Fibroblast of skin of right quadriceps (primary cell): Measurements from ENCODE around the gene SUCO.
"Not testable (repeated sequence)": the region's sequence is repeated elsewhere in the genome, so short reads cannot be mapped to it uniquely, and the experiment has no call there.

ENCODE experiments used
- DNase-seq: peaks from one replicate; pipeline ENCODE4 v3.0.0-alpha.2; 2013

Gene SUCO

DNA sequence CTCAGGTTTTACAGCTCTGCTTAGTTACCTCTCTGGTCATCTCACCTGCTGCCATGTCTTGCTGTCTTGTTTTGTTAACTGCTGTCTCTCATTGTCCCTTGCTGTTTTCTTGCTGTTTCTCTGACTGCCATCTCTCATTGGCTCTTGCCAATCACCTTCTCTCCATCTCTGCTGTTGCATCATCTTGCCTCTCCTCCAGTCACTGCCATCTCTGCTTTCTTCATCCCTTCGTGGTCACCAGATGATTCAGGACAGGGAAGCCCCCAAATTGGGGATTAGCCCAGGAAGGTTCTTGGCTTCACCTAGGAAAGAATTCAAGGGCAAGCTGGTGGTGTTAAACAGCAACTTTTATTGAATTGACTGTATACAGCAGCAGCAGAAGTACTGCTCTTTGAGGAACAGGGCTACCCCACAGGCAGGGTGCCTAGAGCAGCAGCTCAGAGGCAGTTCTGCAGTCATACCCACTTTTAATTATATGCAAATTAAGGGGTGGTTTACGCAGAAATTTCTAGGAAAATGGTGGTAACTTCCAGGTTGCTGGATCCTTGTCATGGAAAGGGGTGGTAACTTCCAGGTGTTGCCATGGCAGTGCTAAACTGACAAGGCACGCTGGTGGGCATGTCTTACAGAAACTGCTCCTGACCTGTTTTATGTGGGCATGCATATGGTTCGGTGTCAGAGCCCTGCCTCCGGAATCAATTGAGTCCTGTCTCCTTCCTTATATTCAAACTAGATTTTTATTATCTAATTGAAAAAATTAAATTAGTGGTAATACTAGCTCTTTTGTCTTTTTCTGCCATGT lies 33.4 kb downstream of the SUCO start:
- peak; percentile 7 for DNase-seq

DNA sequence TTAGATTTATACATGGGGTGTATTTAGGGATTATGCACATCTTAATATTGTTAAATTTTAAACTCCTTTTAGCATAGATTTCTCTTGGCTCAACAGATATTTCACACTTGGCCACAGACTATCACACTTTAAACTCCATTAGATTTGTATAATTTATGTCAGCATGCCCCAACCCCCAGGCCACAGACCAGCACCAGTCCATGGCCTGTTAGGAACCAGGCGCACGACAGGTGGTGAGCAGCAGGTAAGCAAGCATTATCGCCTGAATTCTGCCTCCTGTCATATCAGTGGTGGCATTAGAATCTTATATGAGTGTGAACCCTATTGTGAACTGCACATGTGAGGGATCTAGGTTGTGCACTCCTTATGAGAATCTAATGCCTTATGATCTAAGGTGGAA lies 34.8 kb downstream of the SUCO start:
- DNase-seq = no peak

DNA sequence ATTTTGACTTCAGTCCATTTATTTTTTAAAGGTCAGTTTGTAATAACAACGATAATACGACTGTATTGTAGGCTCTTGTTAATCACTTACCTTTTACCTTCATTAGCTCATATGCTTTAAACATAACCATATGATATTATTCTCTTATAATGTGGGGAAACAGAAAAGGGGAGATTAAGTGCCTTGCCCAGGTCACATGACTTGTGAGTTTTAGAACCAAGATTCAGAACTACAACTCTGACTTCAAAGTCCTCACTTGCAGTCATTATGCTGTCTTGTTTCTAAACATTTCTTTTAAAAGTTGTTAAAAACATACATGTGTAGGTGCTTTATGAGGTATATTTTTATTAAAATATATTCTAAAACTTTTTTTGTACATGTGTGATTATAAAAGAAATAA lies 41.1 kb downstream of the SUCO start:
- DNase-seq = no peak

DNA sequence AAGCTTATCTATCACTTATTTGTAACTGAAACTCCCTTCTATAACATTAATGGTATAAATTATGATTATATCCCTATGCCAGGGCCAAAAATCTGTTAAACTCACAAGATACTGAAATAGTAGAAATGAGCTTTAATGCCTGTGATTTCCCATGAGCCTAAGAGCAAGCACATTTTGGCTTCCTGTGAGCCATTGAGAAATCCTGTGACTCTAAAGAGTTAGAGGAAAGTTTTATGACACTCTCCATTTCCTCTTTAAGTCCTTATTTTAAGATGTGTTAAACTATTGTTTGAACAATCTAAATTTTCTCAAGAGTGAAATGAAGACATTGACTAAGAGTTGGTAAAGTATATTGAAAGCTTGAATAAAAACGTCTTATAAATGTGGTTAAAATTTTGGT lies 45.6 kb downstream of the SUCO start:
- no peak for DNase-seq

DNA sequence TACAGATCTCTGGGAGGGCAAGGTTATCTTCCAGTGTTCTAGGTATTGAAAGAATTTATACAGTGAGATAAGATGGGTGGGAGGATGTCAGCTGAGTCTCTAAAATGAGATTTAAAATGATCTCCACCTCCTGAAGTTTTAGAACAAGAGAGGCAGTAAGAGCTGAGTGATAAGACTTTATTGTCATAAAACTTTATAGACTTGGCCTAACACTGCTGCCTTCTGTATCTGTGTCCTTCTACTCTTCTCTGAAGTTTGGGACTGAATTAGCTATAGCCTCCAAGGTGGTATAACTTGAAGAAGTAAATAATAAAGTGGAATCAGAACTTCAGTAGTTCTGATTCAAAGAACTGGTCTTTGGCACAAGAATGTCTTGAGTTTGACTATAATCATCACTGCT lies 48.3 kb downstream of the SUCO start:
- no peak for DNase-seq

DNA sequence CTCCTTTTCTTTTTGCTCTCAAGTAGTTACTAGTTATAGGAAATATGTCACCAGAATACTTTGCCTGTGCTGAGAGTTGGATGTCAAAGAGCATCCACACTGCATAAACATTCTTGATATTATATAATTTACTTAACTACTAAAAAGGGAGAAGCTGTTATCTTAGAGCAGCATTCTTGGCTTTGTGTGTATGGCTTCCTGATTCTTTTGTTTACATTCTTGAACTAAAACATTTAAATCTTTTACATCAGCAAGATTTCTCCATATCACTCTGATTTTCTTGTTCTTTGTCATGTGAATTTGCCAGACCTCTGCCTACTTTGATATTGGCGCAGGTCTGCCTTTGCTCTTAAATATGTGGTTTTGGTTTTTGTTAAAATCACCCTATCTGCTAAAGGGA lies 48.8 kb downstream of the SUCO start:
- DNase-seq = peak; percentile 37

DNA sequence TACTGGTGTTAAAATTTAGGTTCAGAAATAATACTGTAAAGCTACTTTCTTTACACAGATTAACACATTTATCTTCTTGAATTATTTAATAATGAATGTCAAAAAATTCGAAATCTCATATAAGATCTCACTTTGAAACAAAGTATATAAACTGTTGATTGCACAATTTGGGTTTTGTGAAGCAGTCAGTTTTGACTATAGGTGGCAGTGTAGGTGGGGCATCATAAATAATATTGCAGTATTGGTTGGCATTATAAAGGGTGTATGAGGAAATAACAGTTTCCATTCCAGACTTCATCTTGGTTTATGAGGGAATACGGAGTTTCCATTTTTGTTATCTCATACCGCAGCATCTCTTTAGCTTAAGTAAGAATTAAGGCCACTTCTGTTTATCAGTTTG lies 49.9 kb downstream of the SUCO start:
- no peak for DNase-seq

DNA sequence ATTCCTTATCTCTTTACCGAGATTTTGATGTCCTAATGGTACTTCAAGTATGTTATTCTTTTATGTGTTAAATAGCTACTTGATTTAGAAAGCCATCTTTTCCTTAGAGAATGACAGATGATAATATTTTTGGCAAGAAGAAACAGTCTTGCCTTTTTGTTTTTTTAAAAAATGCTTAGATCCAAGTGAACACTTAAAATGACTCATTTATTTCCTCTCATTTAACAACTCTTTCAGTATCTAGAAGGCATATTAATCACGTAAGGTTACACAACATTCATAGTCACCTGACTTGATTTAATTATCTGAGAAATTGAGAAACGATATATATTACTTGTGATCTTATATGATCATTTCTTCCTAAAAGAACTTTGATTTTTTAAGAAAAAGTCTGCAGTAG lies 52.4 kb downstream of the SUCO start:
- peak; percentile 40 for DNase-seq

DNA sequence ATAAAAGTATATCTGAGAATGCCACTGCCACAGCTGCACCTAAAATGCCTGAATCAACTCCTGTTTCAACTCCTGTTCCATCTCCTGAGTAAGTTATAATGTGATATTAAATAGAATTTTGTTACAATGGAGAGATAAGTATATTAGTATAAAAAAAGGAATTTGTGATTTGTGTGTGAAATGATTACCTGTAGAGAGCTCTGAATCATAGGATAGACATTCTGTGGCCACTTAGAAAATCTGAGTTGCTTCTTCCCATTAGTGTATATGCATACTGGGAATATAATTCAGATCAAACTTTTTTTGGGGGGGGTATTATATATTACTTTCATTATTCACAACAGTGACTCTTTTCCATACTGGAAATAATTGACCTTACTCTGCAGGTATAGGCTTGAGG lies 52.9 kb downstream of the SUCO start:
- no peak for DNase-seq

DNA sequence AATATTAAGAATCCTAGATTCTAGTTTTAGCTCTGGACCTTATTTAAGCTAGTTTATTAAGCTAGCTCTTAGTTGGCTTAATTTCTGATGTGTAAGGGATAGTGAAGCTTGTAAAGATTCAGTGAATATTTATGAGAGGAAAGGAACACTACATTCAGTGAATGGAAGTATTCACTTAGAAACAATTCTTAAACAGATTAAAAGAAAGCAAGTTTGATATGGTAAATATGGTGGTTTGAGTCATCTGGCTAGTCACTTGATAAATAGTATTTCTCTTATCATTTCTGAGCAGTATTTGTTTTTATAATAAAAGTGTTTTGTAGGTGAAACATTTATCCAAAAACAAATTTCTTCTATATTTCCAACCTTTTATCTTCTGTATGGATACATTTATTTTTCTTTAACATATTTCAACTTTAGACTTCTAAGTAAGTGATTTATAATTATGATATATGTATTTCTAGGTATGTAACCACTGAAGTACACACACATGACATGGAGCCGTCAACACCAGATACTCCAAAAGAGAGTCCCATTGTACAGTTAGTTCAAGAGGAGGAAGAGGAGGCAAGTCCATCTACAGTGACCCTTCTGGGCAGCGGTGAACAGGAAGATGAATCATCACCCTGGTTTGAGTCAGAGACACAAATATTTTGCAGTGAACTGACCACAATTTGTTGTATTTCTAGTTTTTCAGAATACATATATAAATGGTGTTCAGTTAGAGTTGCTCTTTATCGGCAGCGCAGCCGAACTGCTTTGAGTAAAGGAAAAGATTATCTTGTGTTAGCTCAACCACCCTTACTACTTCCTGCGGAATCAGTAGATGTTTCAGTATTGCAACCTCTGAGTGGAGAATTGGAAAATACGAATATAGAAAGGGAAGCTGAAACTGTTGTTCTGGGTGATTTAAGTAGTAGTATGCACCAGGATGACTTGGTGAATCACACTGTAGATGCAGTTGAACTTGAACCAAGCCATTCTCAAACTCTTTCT lies 55.6 kb downstream of the SUCO start:
- DNase-seq = peak; percentile 70

DNA sequence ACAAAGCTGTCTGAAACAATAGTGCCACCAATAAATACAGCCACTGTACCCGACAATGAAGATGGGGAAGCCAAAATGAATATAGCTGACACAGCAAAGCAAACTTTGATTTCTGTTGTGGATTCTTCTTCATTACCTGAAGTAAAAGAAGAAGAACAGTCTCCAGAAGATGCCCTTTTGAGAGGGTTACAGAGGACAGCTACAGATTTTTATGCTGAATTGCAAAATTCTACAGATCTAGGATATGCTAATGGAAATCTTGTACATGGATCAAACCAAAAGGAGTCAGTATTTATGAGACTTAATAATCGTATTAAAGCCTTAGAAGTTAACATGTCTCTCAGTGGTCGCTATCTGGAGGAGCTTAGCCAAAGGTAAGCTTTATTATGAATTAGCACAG lies 56.6 kb downstream of the SUCO start:
- DNase-seq = no peak

DNA sequence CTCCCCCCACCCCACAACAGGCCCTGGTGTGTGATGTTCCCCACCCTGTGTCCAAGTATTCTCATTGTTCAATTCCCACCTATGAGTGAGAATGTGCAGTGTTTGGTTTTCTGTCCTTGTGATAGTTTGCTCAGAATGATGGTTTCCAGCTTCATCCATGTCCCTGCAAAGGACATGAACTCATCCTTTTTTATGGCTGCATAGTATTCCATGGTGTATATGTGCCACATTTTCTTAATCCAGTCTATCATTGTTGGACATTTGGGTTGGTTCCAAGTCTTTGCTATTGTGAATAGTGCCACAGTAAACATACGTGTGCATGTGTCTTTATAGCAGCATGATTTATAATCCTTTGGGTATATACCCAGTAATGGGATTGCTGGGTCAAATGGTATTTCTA lies 58.5 kb downstream of the SUCO start:
- not testable (repeated sequence) for DNase-seq

DNA sequence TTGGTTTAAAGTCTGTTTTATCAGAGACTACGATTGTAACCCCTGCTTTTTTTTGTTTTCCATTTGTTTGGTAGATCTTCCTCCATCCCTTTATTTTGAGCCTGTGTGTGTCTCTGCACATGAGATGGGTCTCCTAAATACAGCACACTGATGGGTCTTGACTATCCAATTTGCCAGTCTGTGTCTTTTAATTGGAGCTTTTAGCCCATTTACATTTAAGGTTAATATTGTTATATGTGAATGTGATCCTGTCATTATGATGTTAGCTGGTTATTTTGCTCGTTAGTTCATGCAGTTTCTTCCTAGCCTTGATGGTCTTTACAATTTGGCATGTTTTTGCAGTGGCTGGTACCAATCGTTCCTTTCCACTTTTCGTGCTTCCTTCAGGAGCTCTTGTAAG lies 62.1 kb downstream of the SUCO start:
- DNase-seq = not testable (repeated sequence)

DNA sequence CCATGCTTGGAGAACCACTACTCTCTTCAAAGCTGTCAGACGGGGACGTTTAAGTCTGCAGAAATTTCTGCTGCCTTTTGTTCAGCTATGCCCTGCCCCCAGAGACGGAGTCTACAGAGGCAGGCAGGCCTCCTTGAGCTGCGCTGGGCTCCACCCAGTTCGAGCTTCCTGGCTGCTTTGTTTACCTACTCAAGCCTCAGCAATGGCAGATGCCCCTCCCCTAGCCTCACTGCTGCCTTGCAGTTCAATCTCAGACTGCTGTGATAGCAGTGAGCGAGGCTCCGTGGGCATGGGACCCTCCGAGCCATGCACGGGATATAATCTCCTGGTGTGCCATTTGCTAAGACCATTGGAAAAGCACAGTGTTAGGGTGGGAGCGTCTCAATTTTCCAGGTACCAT lies 63.8 kb downstream of the SUCO start:
- not testable (repeated sequence) for DNase-seq

DNA sequence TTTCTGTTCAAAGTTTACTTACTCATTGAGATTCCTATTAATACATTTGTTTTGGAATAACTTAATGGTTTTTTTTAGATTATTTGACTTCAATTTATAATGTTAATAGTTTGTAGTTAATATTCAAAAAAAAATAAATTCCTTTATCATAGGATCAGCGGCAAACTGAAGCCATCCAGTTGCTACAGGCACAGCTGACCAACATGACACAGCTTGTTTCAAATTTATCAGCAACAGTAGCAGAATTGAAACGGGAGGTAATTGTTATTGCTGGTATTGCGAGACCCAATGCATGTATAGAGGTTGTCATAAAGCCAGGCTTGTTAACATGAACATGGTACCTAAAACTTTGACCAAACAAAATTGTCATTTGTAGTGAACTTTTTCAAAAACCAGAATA lies 67.0 kb downstream of the SUCO start:
- no peak for DNase-seq

DNA sequence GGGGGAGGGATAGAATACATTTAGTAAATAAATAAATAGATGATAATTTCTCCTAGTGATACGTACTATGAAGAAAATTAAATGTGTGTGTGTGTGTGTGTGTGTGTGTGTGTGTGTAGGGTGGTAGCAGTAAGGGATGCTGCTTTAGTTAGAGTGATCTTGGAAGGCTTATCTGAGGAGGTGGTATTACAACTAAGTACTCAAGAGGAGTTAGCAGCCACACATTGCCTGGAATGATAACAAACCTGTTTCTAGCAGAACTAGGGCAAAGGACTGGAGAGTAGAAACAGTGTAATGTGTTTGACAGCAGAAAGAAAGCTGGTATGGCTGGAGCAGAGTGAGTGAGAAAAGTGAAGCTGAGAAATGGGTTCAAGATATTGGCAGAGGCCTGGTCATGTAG lies 67.7 kb downstream of the SUCO start:
- no peak for DNase-seq

DNA sequence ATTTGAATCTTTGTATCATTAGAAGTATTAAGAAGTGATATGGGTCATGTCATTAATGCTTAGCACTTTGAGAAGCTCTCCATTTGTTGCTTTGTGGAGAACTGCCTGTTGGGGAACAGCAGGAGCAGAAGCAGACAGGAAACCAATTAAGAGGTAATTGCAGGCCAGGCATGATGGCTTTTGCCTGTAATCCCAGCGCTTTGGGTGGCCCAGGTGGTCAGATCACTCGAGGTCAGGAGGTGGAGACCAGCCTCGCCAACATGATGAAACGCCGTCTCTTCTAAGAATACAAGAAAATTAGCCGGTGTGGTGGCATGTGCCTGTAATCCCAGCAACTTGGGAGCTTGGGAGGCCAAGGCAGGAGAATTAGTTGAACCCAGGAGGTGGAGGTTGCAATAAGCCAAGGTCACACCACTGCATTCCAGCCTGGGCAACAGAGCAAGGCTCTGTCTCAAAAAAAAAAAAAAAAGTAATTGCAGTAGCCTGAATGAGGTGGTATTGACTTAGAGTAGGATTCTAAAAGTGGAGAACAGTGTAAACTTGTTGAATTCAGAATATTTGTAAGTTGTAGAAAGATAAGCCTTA lies 68.2 kb downstream of the SUCO start:
- DNase-seq = no peak

DNA sequence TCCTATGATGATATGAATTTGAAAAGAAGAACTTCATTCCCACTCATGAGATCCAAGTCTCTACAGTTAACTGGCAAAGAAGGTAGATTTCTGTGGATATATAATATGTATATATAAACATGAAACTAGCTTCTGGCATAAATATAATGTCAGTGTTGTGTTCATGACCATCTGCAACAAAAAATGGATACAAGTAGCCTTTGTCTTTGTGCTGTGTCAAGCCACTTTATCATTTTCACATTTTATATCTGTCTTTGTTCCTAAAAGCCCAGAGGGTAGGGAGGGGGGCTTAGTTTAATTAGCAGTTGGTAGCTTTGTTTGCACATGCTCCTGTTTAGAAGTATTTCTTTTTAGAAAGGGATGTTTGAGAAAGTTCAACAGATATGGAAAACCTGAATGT lies 69.8 kb downstream of the SUCO start:
- DNase-seq = no peak

DNA sequence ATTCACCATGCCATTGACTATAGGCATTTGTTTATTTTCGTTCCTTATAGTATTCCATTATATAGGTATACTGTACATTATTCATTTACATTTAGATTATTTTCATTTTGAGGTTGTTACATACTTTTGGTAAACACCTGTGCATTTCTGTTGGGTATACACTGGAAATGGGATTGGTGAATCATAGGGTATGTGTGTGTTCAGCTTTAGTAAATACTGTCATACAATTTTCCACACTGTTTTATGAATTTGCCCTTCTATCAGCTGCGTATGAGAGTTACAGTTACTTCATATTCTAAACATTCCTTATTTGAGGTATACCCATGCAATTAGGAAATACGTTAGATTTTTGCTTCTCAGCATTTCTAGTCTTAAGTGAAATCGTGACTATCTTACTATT lies 70.9 kb downstream of the SUCO start:
- DNase-seq = no peak

DNA sequence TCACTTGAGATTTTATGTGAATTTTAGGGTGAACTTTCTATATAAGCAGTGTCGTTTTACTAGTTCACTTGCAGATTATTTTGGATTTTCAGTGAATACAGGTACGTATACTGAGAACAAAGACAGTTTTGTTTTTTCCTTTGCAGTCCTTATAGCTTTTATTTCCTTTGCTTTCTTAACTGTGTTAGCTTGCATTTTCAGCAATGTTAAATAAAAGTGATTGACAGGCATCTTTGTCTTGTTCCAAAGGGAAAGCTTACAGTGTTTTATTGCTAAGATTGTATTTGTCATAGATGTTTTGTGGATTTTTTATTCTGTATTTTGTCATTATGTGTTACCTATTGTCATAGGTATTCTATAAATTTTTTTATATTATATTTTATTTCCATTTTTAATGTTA lies 72.7 kb downstream of the SUCO start:
- DNase-seq = no peak

DNA sequence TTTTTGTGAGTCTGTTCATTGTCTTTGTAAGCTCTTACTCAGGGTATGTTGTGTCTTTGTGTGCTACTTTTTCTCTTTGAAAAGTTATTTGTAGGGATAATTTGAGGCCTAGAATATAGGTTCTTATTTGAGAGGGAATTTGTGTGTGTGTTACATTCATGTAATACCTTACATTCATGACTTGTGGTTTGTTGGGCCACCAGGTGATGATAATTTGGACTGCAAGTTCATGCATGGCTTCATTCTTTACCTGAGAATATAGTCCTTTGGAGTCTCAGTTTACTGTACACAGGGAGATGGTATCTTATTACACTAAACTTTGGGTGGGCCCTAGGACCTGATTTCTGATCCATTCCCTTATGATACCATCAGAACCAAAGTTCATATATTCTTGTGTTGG lies 74.2 kb downstream of the SUCO start:
- DNase-seq = no peak

DNA sequence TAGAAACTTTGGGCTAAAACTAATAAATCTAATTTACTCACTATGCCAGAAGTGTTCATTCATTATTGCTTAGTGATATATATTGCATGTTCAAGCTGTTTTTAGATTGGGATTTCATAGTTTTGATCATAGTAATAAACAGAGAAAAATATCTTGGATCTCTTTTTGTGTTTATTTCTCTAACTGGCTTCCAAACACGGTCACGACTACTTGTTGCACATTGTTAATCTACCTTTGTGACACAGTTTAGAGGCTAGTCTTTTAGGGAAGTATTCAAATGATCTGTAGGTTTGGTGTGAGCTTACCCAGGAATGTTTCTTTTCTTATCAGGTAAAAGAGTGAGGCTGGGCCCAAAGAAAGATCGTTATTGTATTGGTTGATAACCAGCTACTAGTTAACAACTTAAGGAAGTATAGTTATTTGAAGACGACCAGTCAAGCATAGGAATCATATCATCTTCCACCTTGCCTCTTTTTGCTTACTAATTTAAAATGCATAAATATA lies 75.2 kb downstream of the SUCO start:
- DNase-seq = no peak

DNA sequence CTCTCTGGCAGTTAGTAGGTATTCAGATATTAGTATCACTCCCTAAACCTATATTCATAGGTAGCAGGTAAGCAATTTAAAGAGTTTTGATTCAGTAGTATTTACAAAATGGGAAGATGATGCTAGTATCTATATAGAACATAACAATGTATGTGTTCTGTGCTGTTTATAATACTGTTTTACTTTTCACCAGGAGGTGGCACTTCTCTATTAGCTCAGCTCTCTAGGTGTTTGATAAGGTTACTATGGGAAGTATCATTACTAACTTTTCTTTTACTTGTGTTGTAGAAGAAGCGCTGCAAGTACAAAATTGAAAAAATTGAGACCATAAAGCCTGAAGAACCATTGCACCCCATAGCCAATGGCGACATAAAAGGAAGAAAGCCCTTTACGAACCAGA lies 76.6 kb downstream of the SUCO start:
- peak; percentile 11 for DNase-seq

DNA sequence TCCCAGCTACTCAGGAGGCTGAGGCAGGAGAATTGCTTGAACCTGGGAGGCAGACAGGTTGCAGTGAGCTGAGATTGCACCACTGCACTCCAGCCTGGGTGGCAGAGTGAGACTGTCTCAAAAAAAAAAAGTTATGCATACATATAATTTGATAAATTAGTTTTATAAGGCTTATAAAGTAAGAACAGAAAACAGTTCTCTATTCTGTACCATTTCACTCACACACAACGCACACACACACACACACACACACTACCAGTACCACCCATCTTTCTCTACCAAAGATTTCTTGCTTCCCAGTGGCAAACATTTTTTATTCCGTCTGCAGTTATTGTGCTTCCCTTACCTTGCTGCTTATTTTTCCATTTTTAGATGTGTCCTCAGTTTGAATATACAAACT lies 79.5 kb downstream of the SUCO start:
- no peak for DNase-seq
